ENCODE data around the gene MUC3A.
"Not testable (repeated sequence)": the region's sequence is repeated elsewhere in the genome, so short reads cannot be mapped to it uniquely, and the experiment has no call there.

MUC3A gene

DNA sequence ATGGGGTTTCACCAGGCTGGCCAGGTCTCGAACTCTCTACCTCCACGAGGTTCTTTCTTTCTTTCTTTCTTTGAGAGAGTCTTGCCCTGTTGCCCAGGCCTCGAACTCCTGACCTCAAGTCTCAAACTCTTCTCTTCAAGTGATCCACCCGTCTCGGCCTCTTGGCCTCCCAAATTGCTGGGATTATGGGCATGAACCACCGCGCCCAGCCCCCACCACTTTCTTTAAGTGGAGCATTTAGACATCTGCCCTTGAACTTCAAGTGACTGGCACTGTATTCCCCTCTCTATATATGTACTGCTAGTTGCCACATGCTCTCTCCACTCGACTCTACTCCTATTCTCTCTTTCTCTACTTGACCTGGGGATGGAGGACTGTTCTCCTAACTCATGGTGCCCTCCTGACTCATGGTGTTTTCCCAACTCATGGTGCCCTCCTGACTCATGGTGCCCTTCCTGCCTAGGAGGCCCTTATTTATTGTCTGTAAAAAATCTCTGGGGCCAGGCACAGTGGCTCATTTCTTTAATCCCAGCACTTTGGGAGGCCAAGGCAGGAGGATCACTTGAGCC lies 34.4 kb upstream of the MUC3A start:
- DNase-seq (ENCODE audit: insufficient read length, low spot score) (no peak), FAIRE-seq (no peak)
- TF ChIP-seq PAX5 (IDR thresholded peaks at IDR 0.05; ENCODE audit: insufficient read depth, low read length, severe bottlenecking): no peak
- no peak for TF ChIP-seq POLR2A (IDR thresholded peaks at IDR 0.05; ENCODE audit: low read depth, low read length)
- no peak for TF ChIP-seq TAF1 (IDR thresholded peaks at IDR 0.05; ENCODE audit: low read depth, low read length)
- no peak for TF ChIP-seq SPI1 (IDR thresholded peaks at IDR 0.05; ENCODE audit: low read depth, low read length)

DNA sequence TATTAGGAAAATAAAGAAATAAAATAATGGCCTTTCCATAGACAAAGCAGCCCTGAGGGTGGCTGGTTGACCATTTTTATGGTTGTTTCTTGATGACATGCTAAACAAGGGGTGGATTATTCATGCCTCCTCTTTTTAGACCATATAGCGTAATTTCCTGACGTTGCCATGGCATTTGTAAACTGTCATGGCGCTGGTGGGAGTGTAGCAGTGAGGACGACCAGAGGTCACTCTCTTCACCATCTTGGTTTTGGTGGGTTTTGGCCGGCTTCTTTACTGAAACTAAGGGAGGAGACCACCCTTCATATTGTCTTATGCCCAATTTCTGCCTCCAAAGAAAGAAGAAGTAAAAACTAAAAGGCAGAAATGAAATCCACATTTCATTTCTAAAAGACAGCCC lies 30.0 kb upstream of the MUC3A start:
- FAIRE-seq; DNase-seq (ENCODE audit: insufficient read length, low spot score): not testable (repeated sequence)

GRCh38 chr7:100919779-100920437 lies 29.4 kb upstream of the MUC3A start:
- DNase-seq (ENCODE audit: insufficient read length, low spot score); FAIRE-seq: not testable (repeated sequence)

DNA sequence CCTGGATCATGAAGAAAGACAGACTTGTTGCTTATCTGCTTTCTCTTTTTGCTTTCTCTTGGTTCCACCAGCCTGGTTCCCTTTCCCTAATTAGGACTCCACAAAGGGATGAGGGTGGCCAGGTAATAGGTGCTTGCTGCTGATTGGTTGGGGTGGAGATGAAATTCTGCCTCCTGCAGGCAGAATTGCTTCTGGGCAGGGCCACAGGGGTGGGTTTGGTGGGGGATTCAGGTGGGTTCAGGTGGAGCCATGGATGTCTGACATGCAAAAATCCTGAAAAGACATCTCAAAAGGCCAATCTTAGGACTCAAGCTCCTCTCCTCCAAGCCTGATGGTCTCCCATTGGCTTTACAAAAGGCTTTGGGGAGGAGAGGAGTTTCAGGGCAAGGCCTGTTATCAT lies 28.3 kb upstream of the MUC3A start:
- no peak for FAIRE-seq
- TF ChIP-seq TAF1 (IDR thresholded peaks at IDR 0.05; ENCODE audit: low read depth, low read length) (no peak), POLR2A (IDR thresholded peaks at IDR 0.05; ENCODE audit: low read depth, low read length) (no peak), PAX5 (IDR thresholded peaks at IDR 0.05; ENCODE audit: insufficient read depth, low read length, severe bottlenecking) (no peak), POLR2AphosphoS5 (IDR thresholded peaks at IDR 0.05; ENCODE audit: low read depth, low read length) (no peak), SPI1 (IDR thresholded peaks at IDR 0.05; ENCODE audit: low read depth, low read length) (no peak), POU2F2 (IDR thresholded peaks at IDR 0.05; ENCODE audit: low read depth, low read length) (no peak)
- no peak for DNase-seq (ENCODE audit: insufficient read length, low spot score)

DNA sequence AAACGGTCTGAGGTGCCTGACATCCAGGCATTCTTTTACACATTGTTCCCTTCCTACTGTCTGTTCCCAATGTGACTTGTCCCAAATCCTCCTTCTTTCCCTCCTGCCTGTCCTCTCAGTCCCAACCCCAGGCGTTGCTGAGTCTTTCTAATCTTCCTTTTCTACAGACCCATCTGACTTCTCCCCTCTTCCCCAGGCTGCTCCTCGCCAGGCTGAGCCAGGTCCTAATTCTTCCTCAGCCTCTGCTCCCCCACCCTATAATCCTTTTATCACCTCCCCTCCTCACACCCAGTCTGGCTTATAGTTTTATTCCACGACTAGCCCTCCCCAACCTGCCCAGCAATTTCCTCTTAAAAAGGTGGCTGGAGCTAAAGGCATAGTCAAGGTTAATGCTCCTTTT lies 25.7 kb upstream of the MUC3A start:
- FAIRE-seq; DNase-seq (ENCODE audit: insufficient read length, low spot score): not testable (repeated sequence)

DNA sequence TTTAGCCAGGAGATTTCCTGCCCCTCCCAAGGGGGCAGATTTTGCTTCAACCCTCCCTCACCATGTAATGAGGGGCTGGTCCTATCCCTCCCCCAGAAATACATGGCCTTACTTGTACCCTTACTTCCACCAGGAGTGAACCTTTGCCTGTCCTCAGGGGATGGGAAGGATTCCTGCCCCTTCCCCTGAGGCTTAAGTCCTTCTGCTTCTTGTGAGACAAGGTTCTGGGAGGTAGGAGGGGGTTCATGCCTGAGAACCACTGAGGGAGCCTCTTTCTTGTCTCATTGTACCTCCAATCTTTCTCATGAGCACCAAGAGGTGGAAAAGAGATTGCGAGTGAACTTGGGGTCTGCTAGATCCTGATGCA lies 19.5 kb upstream of the MUC3A start:
- DNase-seq (ENCODE audit: insufficient read length, low spot score): no peak
- TF ChIP-seq SPI1 (IDR thresholded peaks at IDR 0.05; ENCODE audit: low read depth, low read length) (no peak), POLR2A (IDR thresholded peaks at IDR 0.05; ENCODE audit: low read depth, low read length) (no peak), TAF1 (IDR thresholded peaks at IDR 0.05; ENCODE audit: low read depth, low read length) (no peak), POLR2AphosphoS5 (IDR thresholded peaks at IDR 0.05; ENCODE audit: low read depth, low read length) (no peak), POU2F2 (IDR thresholded peaks at IDR 0.05; ENCODE audit: low read depth, low read length) (no peak), PAX5 (IDR thresholded peaks at IDR 0.05; ENCODE audit: insufficient read depth, low read length, severe bottlenecking) (no peak)
- no peak for FAIRE-seq

DNA sequence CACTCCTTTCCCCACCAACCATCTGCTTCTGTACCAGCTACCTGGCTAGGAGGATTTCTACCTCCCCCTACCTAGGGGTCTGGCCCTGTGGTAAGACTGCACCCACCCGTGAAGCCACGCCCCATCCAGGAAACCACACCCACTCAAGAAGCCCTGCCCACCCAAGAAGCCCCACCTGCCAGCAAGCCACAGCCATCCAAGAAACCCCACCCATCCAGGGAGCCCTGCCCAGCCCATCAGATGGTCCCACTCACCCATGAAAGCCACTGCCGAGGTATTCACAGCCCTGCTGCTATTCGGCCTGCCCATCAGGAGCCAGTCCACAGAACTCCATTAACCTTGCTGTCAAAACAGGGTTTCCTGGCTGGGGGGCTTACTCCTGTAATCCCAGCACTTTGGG lies 15.6 kb upstream of the MUC3A start:
- DNase-seq (ENCODE audit: insufficient read length, low spot score): no peak

GRCh38 chr7:100935381-100935780 lies 14.0 kb upstream of the MUC3A start:
- not testable (repeated sequence) for DNase-seq (ENCODE audit: insufficient read length, low spot score); FAIRE-seq

More for the DNA sequence above, 15.6 kb upstream of the MUC3A start:
- FAIRE-seq: no peak
- TF ChIP-seq SPI1 (IDR thresholded peaks at IDR 0.05; ENCODE audit: low read depth, low read length) (no peak), TAF1 (IDR thresholded peaks at IDR 0.05; ENCODE audit: low read depth, low read length) (no peak), PAX5 (IDR thresholded peaks at IDR 0.05; ENCODE audit: insufficient read depth, low read length, severe bottlenecking) (no peak), POU2F2 (IDR thresholded peaks at IDR 0.05; ENCODE audit: low read depth, low read length) (no peak), POLR2AphosphoS5 (IDR thresholded peaks at IDR 0.05; ENCODE audit: low read depth, low read length) (no peak), POLR2A (IDR thresholded peaks at IDR 0.05; ENCODE audit: low read depth, low read length) (no peak)

DNA sequence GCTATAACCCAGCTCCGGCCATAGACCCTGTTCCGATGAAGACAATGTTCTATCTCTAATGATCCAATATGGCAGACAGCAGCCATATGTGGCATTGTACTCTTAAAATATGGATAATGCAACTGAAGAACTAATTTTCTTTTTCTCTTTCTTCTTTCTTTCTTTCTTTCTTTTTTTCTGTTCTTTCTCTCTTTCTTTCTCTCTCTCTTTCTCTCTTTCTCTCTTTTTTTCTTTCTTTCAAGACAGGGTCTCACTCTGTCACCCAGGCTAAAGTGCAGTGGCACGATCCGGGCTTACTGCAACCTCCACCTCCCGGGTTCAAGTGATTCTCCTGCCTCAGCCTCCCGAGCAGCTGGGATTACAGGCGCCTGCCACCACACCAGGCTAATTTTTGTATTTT lies 13.2 kb upstream of the MUC3A start:
- not testable (repeated sequence) for FAIRE-seq; DNase-seq (ENCODE audit: insufficient read length, low spot score)

DNA sequence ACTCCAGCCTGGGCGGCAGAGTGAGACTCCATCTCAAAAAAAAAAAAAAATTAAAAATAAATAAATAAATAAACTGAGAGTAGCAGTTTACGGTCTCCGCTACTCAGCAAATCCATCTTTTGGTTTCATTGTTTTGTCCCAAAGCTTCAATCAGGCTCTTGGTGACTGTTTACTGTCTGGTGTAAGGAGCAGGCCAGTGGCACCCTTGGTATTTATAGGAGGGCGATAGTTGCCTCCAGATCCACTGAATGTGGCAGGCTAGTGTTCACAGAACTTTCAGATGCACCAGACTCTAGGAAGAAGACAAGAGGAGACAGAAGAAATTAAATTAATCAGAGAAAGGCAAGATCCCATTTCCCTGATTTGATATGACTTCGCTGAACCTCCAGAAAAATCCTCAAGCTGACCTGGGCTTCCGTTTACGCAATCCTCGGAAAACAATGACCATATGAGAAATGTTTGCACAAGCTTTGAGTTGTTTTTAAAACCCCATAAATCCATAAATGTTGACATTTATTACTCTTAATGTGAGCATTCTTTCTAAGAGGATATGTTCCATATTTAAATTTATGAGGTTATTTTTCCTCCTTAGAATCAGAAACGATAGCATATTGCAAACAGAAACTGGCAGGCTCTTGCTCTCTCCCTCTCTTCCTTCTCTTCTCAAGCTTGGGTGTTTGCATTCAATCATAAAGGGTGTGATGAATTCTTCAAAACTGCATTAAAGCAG lies 7.1 kb upstream of the MUC3A start:
- DNase-seq (ENCODE audit: insufficient read length, low spot score) (no peak), FAIRE-seq (no peak)

GRCh38 chr7:100943693-100944092 lies 5.6 kb upstream of the MUC3A start:
- FAIRE-seq (no peak), DNase-seq (ENCODE audit: insufficient read length, low spot score) (no peak)
- TF ChIP-seq POLR2A (IDR thresholded peaks at IDR 0.05; ENCODE audit: low read depth, low read length) (no peak), TAF1 (IDR thresholded peaks at IDR 0.05; ENCODE audit: low read depth, low read length) (no peak), POLR2AphosphoS5 (IDR thresholded peaks at IDR 0.05; ENCODE audit: low read depth, low read length) (no peak), POU2F2 (IDR thresholded peaks at IDR 0.05; ENCODE audit: low read depth, low read length) (no peak), SPI1 (IDR thresholded peaks at IDR 0.05; ENCODE audit: low read depth, low read length) (no peak), PAX5 (IDR thresholded peaks at IDR 0.05; ENCODE audit: insufficient read depth, low read length, severe bottlenecking) (no peak)

More for the DNA sequence above, 7.1 kb upstream of the MUC3A start:
- no peak for TF ChIP-seq SPI1 (IDR thresholded peaks at IDR 0.05; ENCODE audit: low read depth, low read length)
- no peak for TF ChIP-seq POLR2A (IDR thresholded peaks at IDR 0.05; ENCODE audit: low read depth, low read length)
- TF ChIP-seq POU2F2 (IDR thresholded peaks at IDR 0.05; ENCODE audit: low read depth, low read length): no peak
